ENCODE results near the gene MROH2A. TPM values are rescaled to one million over a fixed set of nuclear protein-coding genes. Genes with fewer than 3 reads are reported as not detected.

MROH2A gene
- total and polyA plus RNA-seq, 9 of the 15 experiments (the other 6 are each of a cell fraction or from before 2014, with no cell fraction given): 0.03 TPM; not detected in 8

GRCh38 chr2:233854241-233854981 is 76.3 kb downstream of the MROH2A start, which contains the start of gene HJURP (continued):
- TF ChIP-seq ZNF512 (tag; IDR thresholded peaks at IDR 0.05) (no peak), SRSF9 (IDR thresholded peaks at IDR 0.05; ENCODE audit: borderline replicate concordance, low read depth, low read length) (no peak), SREBF1 (IDR thresholded peaks at IDR 0.05; ENCODE audit: borderline replicate concordance, low read depth, low read length) (no peak), TOE1 (IDR thresholded peaks at IDR 0.05; ENCODE audit: borderline replicate concordance) (peak; percentile 43; the same call in 1 of the 2 replicates), TOE1 (CRISPR knock-in tag; IDR thresholded peaks at IDR 0.05; ENCODE audit: borderline replicate concordance, low read depth) (no peak), ZNF518B (CRISPR knock-in tag; IDR thresholded peaks at IDR 0.05) (no peak), IRF2 (CRISPR knock-in tag; IDR thresholded peaks at IDR 0.05) (no peak), ZBTB33 (CRISPR knock-in tag; IDR thresholded peaks at IDR 0.05) (no peak), SFPQ (IDR thresholded peaks at IDR 0.05; ENCODE audit: low read depth, low read length) (no peak), MIER1 (IDR thresholded peaks at IDR 0.05; ENCODE audit: low read depth) (no peak), PCBP2 (IDR thresholded peaks at IDR 0.05; ENCODE audit: low read depth, low read length, poor library complexity, severe bottlenecking) (no peak), ZFP1 (CRISPR knock-in tag; IDR thresholded peaks at IDR 0.05) (no peak), CREB1 (IDR thresholded peaks at IDR 0.05) (peak; percentile 72; the same call in 1 of the 2 replicates), CREB1 (CRISPR knock-in tag; IDR thresholded peaks at IDR 0.05) (peak; percentile 59; the same call in 1 of the 2 replicates), HMG20B (CRISPR knock-in tag; IDR thresholded peaks at IDR 0.05) (no peak), IFI16 (CRISPR knock-in tag; IDR thresholded peaks at IDR 0.05) (no peak), RFX5 (IDR thresholded peaks at IDR 0.05; ENCODE audit: low read depth, low read length) (no peak)
